Central memory CD8-positive, alpha-beta T cell (primary cell): ENCODE data around the gene NFIA.

Experiments
- ATAC-seq: fragments of 150-1000 bp; cut with Tn5 transposase; replicated peaks from 2 replicates; pipeline ENCODE4 v1.10.0; 2022; ENCODE audit warnings: mild to moderate bottlenecking, moderate FRiP score, moderate number of reproducible peaks; ENCODE audit not compliant: poor library complexity, severe bottlenecking; ENCODE audit errors: extremely low read depth
- DNase-seq, 2 donors: peaks; one replicate each; pipeline ENCODE4 v3.0.0; 2021; ENCODE audit warnings: low spot score in 2 of 2
- H3K27ac Mint-ChIP-seq: one replicate; pipeline ENCODE4 v1.8.0; 2022; ENCODE audit warnings: low read depth, mild to moderate bottlenecking, moderate library complexity, mixed read lengths
- H3K27me3 Mint-ChIP-seq: one replicate; pipeline ENCODE4 v1.8.0; 2022; ENCODE audit warnings: mixed read lengths
- H3K36me3 Mint-ChIP-seq: one replicate; pipeline ENCODE4 v1.8.0; 2022; ENCODE audit warnings: mild to moderate bottlenecking, moderate library complexity, mixed read lengths; ENCODE audit not compliant: insufficient read depth
- H3K4me1 Mint-ChIP-seq: one replicate; pipeline ENCODE4 v1.8.0; 2022; ENCODE audit warnings: mixed read lengths
- H3K4me3 Mint-ChIP-seq: one replicate; pipeline ENCODE4 v1.8.0; 2022; ENCODE audit warnings: mild to moderate bottlenecking, moderate library complexity, mixed read lengths
- H3K9me3 Mint-ChIP-seq: one replicate; pipeline ENCODE4 v1.8.0; 2022; ENCODE audit warnings: mixed read lengths

The NFIA gene

GRCh38 chr1:61310538-61310937, 228.2 kb downstream of the NFIA start:
- no peak overlapping the region for H3K27ac Mint-ChIP-seq
- no peak for ATAC-seq
- H3K4me3 Mint-ChIP-seq = no peak overlapping the region
- H3K4me1 Mint-ChIP-seq = no peaks in the 10 kb centered on the region
- no peak for DNase-seq
- no peaks in the 10 kb centered on the region for H3K9me3 Mint-ChIP-seq
- no peaks in the 10 kb centered on the region for H3K27me3 Mint-ChIP-seq
- peaks cover 1% of the 10 kb centered on the region for H3K36me3 Mint-ChIP-seq

GRCh38 chr1:61313906-61314422, 231.6 kb downstream of the NFIA start:
- Mint-ChIP-seq H3K27ac (no peak overlapping the region), H3K4me3 (no peak overlapping the region)

DNA sequence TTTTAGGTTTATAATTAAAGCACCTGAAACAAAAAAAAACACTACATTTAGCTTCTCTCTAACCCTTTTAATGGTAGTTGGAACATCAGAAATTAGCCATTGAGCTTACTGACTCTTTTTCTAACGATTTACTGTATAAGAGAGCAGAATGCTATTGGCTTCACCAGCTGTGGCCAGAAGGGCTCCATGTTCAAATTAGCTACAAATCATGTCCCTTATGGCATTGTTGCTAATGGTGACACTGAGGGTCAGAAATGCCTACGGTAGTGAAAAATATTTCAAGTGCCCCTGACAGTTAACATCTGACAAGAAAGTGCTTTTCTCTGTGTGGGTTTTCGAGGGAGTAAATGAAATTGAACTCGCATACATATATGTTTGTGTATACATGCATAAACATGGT, 232.7 kb downstream of the NFIA start:
- Mint-ChIP-seq H3K4me3 (no peak overlapping the region), H3K9me3 (no peaks in the 10 kb centered on the region), H3K27ac (no peak overlapping the region), H3K36me3 (peaks cover 1% of the 10 kb centered on the region), H3K27me3 (no peaks in the 10 kb centered on the region), H3K4me1 (no peaks in the 10 kb centered on the region)
- no peak for ATAC-seq
- DNase-seq = no peak

More at GRCh38 chr1:61313906-61314422, 231.6 kb downstream of the NFIA start:
- Mint-ChIP-seq H3K4me1 (no peaks in the 10 kb centered on the region), H3K27me3 (no peaks in the 10 kb centered on the region), H3K9me3 (no peaks in the 10 kb centered on the region), H3K36me3 (peaks cover 1% of the 10 kb centered on the region)
- no peak for DNase-seq
- ATAC-seq = no peak

GRCh38 chr1:61316493-61316892, 234.1 kb downstream of the NFIA start:
- Mint-ChIP-seq H3K36me3 (no peaks in the 10 kb centered on the region), H3K9me3 (no peaks in the 10 kb centered on the region), H3K27me3 (no peaks in the 10 kb centered on the region), H3K27ac (no peak overlapping the region), H3K4me1 (no peaks in the 10 kb centered on the region), H3K4me3 (no peak overlapping the region)
- DNase-seq (no peak), ATAC-seq (no peak)

- Mint-ChIP-seq H3K9me3 (no peaks in the 10 kb centered on the region), H3K27ac (no peak overlapping the region), H3K4me3 (no peak overlapping the region), H3K36me3 (no peaks in the 10 kb centered on the region), H3K27me3 (no peaks in the 10 kb centered on the region), H3K4me1 (no peaks in the 10 kb centered on the region)
- DNase-seq (no peak), ATAC-seq (no peak)
Measured at GRCh38 chr1:61318319-61319125, 236.2 kb downstream of the NFIA start.

DNA sequence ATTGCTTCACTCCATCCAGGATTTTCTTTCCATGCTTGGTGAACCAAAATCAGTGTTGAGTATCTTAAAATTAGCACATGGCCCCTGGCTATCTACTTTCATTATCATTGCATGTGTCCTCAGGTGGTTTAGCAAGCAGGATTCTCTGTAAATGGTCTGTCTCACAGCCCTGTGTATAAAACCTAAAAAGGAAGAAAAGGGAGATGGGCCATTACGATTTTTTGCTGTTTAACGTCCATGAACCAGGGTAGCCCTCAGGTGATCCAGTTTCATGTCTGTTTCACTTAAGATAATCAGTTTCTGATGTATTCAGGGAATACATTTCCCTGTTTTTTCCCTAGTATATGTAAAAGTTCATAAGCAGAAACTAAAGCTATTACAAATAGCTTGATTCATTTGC, 238.2 kb downstream of the NFIA start:
- Mint-ChIP-seq H3K4me1 (no peaks in the 10 kb centered on the region), H3K9me3 (no peaks in the 10 kb centered on the region), H3K27me3 (no peaks in the 10 kb centered on the region), H3K36me3 (no peaks in the 10 kb centered on the region), H3K27ac (no peak overlapping the region), H3K4me3 (no peak overlapping the region)
- DNase-seq = no peak
- ATAC-seq = no peak

DNA sequence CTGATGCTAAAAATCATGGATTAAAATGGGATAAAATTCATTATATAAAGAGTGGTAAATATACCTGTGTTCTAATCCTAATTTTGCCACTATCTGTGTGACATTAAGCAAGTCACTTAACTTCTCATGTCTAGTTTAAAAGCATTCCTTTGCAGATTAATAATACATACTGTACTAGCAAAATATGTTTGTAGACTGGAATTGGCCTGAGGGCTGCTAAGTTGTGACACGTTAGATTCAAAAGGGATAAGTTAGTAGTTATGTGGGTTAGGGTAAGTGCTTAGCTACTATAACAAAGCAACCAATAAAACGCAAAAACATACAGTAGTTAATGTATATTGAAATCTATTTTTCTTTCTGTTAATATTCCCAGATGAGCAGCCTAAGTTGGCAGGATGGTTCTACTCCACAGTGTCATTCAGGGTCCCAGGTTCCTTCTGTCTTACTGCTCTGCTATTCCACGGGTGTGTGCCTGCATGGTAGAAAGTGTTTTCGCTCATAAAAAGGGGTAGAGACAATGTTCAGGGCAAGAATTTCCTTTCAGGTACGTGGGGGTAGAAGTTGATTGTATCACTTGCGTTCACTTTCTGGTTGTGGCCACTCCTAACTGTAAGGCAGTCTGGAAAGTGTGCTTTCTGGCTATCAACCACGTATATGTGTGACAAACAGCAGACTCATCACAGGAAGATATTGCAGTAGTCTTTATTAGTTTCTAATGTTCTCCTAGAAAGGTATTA, 239.8 kb downstream of the NFIA start:
- Mint-ChIP-seq H3K27ac (no peak overlapping the region), H3K36me3 (no peaks in the 10 kb centered on the region), H3K27me3 (no peaks in the 10 kb centered on the region), H3K4me3 (no peak overlapping the region), H3K4me1 (no peaks in the 10 kb centered on the region), H3K9me3 (no peaks in the 10 kb centered on the region)
- DNase-seq (no peak), ATAC-seq (no peak)

DNA sequence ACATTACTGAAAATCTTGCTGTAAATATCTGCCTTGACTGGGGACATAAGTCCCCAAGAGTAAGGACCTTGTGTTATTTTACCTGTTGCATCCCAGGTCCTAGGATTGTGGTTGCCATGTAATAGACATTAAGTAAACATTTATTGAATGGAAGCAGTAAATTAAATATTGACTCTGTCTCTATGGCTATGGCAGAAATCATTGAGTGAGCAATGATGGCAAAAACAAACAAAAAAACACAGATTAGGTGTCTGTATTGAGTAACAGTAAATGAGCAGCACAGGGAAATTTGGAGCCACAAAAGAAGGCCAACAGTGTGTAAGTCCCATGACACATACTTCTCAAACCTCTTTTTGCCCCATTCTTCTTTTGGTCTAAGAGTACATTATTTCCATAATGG, 240.4 kb downstream of the NFIA start:
- no peak overlapping the region for H3K4me3 Mint-ChIP-seq
- no peak overlapping the region for H3K27ac Mint-ChIP-seq
- no peaks in the 10 kb centered on the region for H3K4me1 Mint-ChIP-seq
- no peaks in the 10 kb centered on the region for H3K9me3 Mint-ChIP-seq
- no peaks in the 10 kb centered on the region for H3K27me3 Mint-ChIP-seq
- DNase-seq = no peak
- ATAC-seq = no peak
- no peaks in the 10 kb centered on the region for H3K36me3 Mint-ChIP-seq

GRCh38 chr1:61323681-61324328, 241.4 kb downstream of the NFIA start:
- no peak overlapping the region for H3K4me3 Mint-ChIP-seq

GRCh38 chr1:61326713-61327112, 244.4 kb downstream of the NFIA start:
- ATAC-seq (no peak), DNase-seq (no peak)
- H3K9me3 Mint-ChIP-seq = no peaks in the 10 kb centered on the region
- no peak overlapping the region for H3K27ac Mint-ChIP-seq
- no peaks in the 10 kb centered on the region for H3K4me1 Mint-ChIP-seq
- H3K36me3 Mint-ChIP-seq = no peaks in the 10 kb centered on the region
- H3K4me3 Mint-ChIP-seq = no peak overlapping the region
- H3K27me3 Mint-ChIP-seq = no peaks in the 10 kb centered on the region

More at GRCh38 chr1:61323681-61324328, 241.4 kb downstream of the NFIA start:
- Mint-ChIP-seq H3K27me3 (no peaks in the 10 kb centered on the region), H3K4me1 (no peaks in the 10 kb centered on the region), H3K9me3 (no peaks in the 10 kb centered on the region), H3K36me3 (no peaks in the 10 kb centered on the region), H3K27ac (no peak overlapping the region)
- ATAC-seq (no peak), DNase-seq (no peak)

DNA sequence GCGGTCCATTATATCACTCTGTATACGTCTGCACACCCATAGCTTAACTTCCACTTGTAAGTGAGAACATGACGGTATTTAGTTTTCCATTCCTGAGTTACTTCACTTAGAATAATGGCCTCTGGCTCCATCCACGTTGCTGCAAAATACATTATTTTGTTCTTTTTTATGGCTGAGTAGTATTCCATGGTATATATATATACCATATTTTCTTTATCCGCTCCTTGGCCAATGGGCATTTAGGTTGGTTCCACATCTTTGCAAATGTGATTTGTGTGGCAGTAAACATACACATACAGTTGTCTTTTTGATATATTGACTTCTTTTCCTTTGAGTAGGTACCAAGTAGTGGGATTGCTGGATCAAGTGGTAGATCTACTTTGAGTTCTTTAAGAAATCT, 245.1 kb downstream of the NFIA start:
- Mint-ChIP-seq H3K27ac (no peak overlapping the region), H3K36me3 (no peaks in the 10 kb centered on the region), H3K9me3 (no peaks in the 10 kb centered on the region), H3K4me3 (no peak overlapping the region), H3K4me1 (no peaks in the 10 kb centered on the region), H3K27me3 (no peaks in the 10 kb centered on the region)
- DNase-seq (no peak), ATAC-seq (no peak)

DNA sequence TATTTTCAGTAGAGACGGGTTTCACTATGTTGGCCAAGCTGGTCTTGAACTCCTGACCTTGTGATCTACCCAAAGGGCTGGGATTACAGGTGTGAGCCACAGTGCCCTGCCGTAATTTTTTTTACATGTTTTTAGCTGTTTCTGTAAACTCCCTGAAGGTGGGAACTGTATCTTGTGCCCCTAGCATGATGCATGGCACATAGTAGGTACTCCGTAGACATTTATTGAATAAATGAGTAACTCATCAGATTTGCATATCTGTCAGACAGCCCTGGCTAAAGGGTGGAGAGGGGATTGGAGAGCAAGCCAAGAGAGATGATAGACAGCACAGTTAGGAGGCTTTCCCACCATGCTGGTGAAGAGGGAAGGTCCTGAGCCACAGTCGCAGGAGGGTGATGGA, 247.2 kb downstream of the NFIA start:
- DNase-seq = no peak
- Mint-ChIP-seq H3K27me3 (no peaks in the 10 kb centered on the region), H3K4me1 (no peaks in the 10 kb centered on the region), H3K4me3 (no peak overlapping the region), H3K27ac (no peak overlapping the region), H3K9me3 (no peaks in the 10 kb centered on the region), H3K36me3 (peaks cover 2% of the 10 kb centered on the region)
- no peak for ATAC-seq
